Measurements from ENCODE around the gene DTX3L.
A peak's percentile ranks its signal among the peaks of the same experiment; 100 is the strongest.
"Not testable (repeated sequence)": the region's sequence is repeated elsewhere in the genome, so short reads cannot be mapped to it uniquely, and the experiment has no call there.

The DTX3L gene

GRCh38 chr3:122562923-122563716, 1.0 kb upstream of the DTX3L start:
- DNase-seq: no peak

GRCh38 chr3:122563717-122564025, 467 bp upstream of the DTX3L start:
- DNase-seq: no peak

GRCh38 chr3:122568131-122568530, 4.0 kb downstream of the DTX3L start:
- DNase-seq: not testable (repeated sequence)

- DNase-seq: no peak
Observed at GRCh38 chr3:122568755-122569154, 4.6 kb downstream of the DTX3L start.

GRCh38 chr3:122572940-122573412, 8.8 kb downstream of the DTX3L start:
- DNase-seq: peak; percentile 37

GRCh38 chr3:122576174-122576940, 12.2 kb downstream of the DTX3L start:
- DNase-seq: no peak

GRCh38 chr3:122577409-122578031, 13.4 kb downstream of the DTX3L start, which contains the start of gene PARP15:
Gene PARP15 (plus strand): TSS chr3:122577650. CDS start chr3:122577668, 18 bp downstream.
- DNase-seq: no peak

- no peak for DNase-seq
Observed at GRCh38 chr3:122578069-122578740, 14.1 kb downstream of the DTX3L start.

- DNase-seq: no peak
Observed at GRCh38 chr3:122580470-122580869, 16.3 kb downstream of the DTX3L start.

- no peak for DNase-seq
Observed at GRCh38 chr3:122581622-122582021, 17.5 kb downstream of the DTX3L start.

GRCh38 chr3:122582390-122582789, 18.3 kb downstream of the DTX3L start:
- no peak for DNase-seq

- no peak for DNase-seq
Observed at GRCh38 chr3:122586098-122586497, 22.0 kb downstream of the DTX3L start.

GRCh38 chr3:122586773-122587485, 22.8 kb downstream of the DTX3L start:
- no peak for DNase-seq

- no peak for DNase-seq
Observed at GRCh38 chr3:122587572-122587971, 23.4 kb downstream of the DTX3L start.

- DNase-seq: no peak
Observed at GRCh38 chr3:122589297-122589696, 25.2 kb downstream of the DTX3L start.

GRCh38 chr3:122590610-122591009, 26.5 kb downstream of the DTX3L start:
- DNase-seq: no peak

GRCh38 chr3:122594025-122594424, 29.9 kb downstream of the DTX3L start:
- no peak for DNase-seq

GRCh38 chr3:122598151-122598550, 34.0 kb downstream of the DTX3L start:
- no peak for DNase-seq

GRCh38 chr3:122598556-122598955, 34.4 kb downstream of the DTX3L start:
- DNase-seq: no peak

- no peak for DNase-seq
Observed at GRCh38 chr3:122602011-122602710, 38.0 kb downstream of the DTX3L start.

GRCh38 chr3:122603056-122603455, 38.9 kb downstream of the DTX3L start:
- no peak for DNase-seq

GRCh38 chr3:122606330-122606729, 42.2 kb downstream of the DTX3L start:
- DNase-seq: no peak
